ENCODE data around the gene C16orf96. TPM values are rescaled to one million over a fixed set of nuclear protein-coding genes. Genes with fewer than 3 reads are reported as not detected.
"Not testable (repeated sequence)": the region's sequence is repeated elsewhere in the genome, so short reads cannot be mapped to it uniquely, and the experiment has no call there.

The C16orf96 gene
- total RNA-seq, 1 experiment from 2014 or later = not detected

- no peak for DNase-seq (ENCODE audit: low spot score)
Measured at GRCh38 chr16:4566144-4566543, 10.0 kb downstream of the C16orf96 start.

- no peak for DNase-seq (ENCODE audit: low spot score)
Measured at GRCh38 chr16:4570086-4570485, 13.9 kb downstream of the C16orf96 start.

- no peak for DNase-seq (ENCODE audit: low spot score)
Measured at GRCh38 chr16:4570688-4571321, 14.7 kb downstream of the C16orf96 start.

GRCh38 chr16:4572715-4573114 is 16.6 kb downstream of the C16orf96 start:
- no peak for DNase-seq (ENCODE audit: low spot score)

- not testable (repeated sequence) for DNase-seq (ENCODE audit: low spot score)
Measured at GRCh38 chr16:4573926-4574325, 17.8 kb downstream of the C16orf96 start.

GRCh38 chr16:4574919-4575705 is 19.0 kb downstream of the C16orf96 start:
- DNase-seq (ENCODE audit: low spot score) = no peak

- no peak for DNase-seq (ENCODE audit: low spot score)
Measured at GRCh38 chr16:4576008-4576407, 19.9 kb downstream of the C16orf96 start.

- DNase-seq (ENCODE audit: low spot score) = no peak
Measured at GRCh38 chr16:4578961-4579530, 22.9 kb downstream of the C16orf96 start.

- peak; percentile 73 for DNase-seq (ENCODE audit: low spot score)
Measured at GRCh38 chr16:4580250-4580649, 24.1 kb downstream of the C16orf96 start.

GRCh38 chr16:4583906-4584305 is 27.8 kb downstream of the C16orf96 start:
- no peak for DNase-seq (ENCODE audit: low spot score)

GRCh38 chr16:4586291-4586690 is 30.2 kb downstream of the C16orf96 start:
- DNase-seq (ENCODE audit: low spot score) = no peak

GRCh38 chr16:4588386-4588785 is 32.2 kb downstream of the C16orf96 start:
- DNase-seq (ENCODE audit: low spot score) = no peak

- DNase-seq (ENCODE audit: low spot score) = no peak
Measured at GRCh38 chr16:4588961-4589360, 32.8 kb downstream of the C16orf96 start.

- no peak for DNase-seq (ENCODE audit: low spot score)
Measured at GRCh38 chr16:4591191-4591590, 35.1 kb downstream of the C16orf96 start.

- DNase-seq (ENCODE audit: low spot score) = no peak
Measured at GRCh38 chr16:4591706-4592470, 35.7 kb downstream of the C16orf96 start.

GRCh38 chr16:4593086-4593485 is 36.9 kb downstream of the C16orf96 start:
- no peak for DNase-seq (ENCODE audit: low spot score)

GRCh38 chr16:4594433-4595410 is 38.6 kb downstream of the C16orf96 start:
- no peak for DNase-seq (ENCODE audit: low spot score)

- DNase-seq (ENCODE audit: low spot score) = no peak
Measured at GRCh38 chr16:4597174-4597573, 41.0 kb downstream of the C16orf96 start.

GRCh38 chr16:4599037-4599436 is 42.9 kb downstream of the C16orf96 start:
- DNase-seq (ENCODE audit: low spot score) = no peak

- DNase-seq (ENCODE audit: low spot score) = no peak
Measured at GRCh38 chr16:4599545-4599944, 43.4 kb downstream of the C16orf96 start.

Measured in A172 (cell line).